ENCODE data around the gene CD1C.

GRCh38 chr1:158323866-158324265, 34.1 kb downstream of the CD1C start:
- no peak for TF ChIP-seq ZC3H10 (CRISPR knock-in tag; IDR thresholded peaks at IDR 0.05)
- no peak for TF ChIP-seq ZFP3 (CRISPR knock-in tag; IDR thresholded peaks at IDR 0.05)
- no peak for TF ChIP-seq ZNF70 (CRISPR knock-in tag; IDR thresholded peaks at IDR 0.05)
